ENCODE results near the gene TOR1AIP1.
A peak's percentile ranks its signal among the peaks of the same experiment; 100 is the strongest.
"Not testable (repeated sequence)": the region's sequence is repeated elsewhere in the genome, so short reads cannot be mapped to it uniquely, and the experiment has no call there.

The TOR1AIP1 gene

DNA sequence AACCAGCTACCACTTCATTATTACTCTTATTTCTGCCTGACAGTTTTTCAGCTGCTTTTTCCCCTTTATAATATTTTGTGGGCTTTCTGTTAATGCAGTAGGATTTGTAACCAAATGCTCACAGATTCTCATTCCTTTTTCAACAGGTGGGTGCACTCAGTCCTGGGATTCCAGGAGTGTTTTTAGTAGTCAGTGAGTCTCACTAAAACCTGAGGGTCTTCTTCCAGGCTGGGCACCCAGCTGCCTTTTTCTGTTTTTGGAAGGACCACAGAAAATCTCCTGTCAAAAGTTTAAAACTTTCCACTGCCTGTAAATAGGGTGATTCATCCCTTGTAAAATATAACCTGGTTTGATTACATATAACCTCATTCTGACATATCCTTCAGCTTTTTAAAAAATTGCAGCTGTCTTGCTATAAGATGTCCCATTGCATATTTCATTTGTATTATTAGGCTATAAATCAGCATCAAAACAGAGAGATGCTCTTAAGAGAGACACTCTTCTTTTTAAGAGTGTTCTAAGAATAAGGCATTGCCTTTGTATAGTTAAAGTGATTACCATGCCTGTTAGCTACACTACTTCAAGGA is 55.7 kb downstream of the TOR1AIP1 start:
- DNase-seq (ENCODE audit: low spot score), result no peak

DNA sequence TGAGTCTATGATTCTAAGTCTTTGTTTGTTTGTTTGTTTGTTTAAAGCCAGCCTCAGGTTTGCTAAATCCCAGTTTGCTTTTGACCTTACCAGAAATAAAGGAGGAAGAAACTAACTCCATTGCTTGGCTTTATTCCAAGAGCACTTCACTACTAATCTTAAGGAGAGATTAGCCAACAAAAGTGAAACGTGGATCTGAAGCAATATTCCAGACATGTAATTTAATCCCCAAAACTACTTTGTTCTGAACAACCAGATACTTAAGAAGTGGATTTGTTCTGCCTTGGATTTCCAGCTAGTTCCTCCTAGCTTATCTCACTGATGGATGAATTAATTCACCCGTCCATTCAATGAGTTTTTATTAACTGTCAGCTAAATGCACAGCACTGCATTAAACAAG is 56.7 kb downstream of the TOR1AIP1 start:
- DNase-seq (ENCODE audit: low spot score), result no peak

DNA sequence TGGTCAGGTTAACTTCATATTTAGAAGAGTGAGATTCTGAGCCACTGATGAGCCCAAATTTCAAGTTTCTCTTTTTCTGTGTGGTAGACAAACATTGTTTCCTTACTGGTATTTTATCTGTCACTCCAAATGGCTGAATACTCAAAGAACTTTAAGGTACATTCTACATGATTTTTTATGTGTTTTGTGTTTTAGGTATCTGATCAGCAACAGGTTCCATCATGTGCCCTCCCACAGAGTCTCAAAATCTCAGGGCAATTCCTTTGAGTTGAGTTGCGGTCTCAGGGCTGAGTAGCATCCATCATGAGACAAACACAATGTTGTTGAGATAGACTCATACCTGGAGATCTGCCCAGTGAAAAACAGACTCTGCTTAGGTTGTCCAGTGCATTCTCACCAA is 57.9 kb downstream of the TOR1AIP1 start:
- no peak for DNase-seq (ENCODE audit: low spot score)

DNA sequence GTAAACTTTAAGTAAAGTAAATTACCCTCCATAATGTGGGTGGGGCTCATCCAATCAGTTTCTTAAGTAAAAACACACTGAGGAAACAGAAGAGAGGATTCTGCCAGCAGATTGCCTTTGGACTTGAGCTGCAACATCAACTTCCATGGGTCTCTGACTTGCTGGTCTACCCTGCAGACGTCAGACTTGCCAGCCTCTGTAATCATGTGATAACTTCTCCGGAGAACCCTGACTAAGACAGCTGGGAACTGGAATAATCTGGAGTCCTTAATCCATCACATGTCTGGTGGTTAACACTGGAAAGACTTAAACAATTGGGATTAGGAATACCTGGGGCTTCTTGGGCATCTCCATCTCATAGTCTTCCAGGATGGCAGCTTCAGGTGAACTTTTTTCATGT is 59.4 kb downstream of the TOR1AIP1 start:
- no peak for DNase-seq (ENCODE audit: low spot score)

DNA sequence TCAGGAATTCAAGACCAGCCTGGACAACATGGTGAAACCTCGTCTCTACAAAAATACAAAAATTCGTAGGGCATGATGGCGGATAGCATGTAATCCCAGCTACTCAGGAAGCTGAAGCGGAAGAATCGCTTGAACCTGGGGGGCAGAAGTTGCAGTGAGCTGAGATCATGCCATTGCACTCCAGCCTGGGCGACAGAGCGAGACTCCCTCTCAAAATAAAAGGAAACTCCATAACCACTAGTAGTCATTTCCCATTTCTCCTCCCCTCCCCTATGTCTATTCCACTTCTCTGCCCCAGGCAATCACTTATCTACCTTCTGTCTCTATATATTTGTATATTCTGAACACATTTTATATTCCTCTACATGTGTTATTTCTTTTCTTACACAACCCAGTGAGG is 68.6 kb downstream of the TOR1AIP1 start:
- DNase-seq (ENCODE audit: low spot score), result no peak

DNA sequence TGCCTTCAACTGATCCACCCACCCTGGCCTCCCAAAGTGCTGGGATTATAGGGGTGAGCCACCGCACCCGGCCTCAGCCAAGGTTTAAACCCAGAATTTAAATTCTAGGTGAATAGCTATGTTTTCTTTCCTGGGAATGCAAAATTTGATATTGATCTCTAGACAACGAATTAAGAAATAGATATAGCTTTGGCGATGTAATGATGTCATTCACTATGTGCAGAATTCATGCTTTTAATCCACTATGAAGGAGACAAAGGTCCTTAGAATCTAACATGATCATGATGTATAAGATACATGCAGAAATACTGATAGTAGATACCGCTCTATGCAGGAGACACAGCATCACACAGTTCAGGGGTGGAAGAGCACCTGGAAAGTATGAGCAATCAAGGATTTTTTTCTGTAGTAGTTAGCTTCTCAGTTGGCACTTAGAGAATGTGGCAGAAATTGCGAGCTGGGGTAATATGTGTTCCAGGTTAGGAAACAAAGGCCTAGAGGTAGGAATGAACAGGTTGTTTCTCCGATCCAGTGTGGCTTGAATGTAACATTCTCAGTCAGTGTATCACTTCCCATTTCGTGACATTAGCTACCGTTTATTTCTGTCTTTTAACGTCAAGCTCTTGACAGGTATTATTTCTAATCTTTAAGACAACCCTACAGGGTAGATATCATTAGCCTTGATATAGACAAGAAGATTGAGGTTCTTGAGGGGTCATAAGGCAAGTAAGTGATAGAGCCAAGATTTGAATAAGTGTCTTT is 69.5 kb downstream of the TOR1AIP1 start:
- no peak for DNase-seq (ENCODE audit: low spot score)

DNA sequence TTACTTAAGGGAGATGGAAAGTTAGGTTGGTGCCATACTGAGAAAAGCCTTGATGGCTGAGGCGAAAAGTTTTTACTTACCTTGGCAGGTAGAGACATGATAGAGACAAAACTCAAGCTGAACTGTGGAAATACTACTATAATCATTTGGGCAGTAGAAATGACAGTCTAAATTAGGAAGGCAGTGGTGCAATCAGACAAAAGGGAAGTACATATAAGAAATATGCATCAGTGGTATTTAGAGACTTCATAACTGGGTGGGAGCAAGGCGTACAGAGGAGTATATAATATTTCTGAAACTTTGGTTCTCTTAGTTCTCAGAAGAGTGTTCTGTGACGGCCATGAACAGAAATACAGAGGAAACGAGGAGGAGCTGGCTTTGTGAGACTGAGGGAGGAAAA is 70.1 kb downstream of the TOR1AIP1 start:
- no peak for DNase-seq (ENCODE audit: low spot score)

DNA sequence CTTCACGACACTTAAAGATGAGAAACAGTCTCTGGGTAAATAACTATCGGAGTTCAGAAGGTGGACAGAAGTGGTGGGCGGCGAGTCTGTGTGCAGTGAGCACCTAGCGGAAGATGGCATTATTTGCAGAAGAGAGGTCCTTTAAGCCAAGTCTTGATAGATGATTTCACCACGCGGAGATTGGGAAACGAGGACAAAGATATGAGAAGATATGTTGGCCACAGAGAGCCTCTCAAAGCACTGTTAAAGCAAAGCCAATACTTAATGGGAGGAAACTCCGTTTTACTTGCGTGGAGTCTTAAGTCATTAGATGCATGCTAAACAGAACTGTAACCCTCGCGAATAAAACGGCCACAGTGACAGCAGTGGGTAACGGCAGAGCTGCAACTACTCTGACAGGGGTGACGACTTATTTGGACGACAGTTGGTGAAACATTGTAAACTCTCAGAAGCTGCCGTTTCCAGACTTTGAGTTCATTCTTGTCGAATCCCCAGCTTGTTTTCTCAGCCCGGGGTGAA is 71.9 kb downstream of the TOR1AIP1 start:
- peak; percentile 79 for DNase-seq (ENCODE audit: low spot score)

DNA sequence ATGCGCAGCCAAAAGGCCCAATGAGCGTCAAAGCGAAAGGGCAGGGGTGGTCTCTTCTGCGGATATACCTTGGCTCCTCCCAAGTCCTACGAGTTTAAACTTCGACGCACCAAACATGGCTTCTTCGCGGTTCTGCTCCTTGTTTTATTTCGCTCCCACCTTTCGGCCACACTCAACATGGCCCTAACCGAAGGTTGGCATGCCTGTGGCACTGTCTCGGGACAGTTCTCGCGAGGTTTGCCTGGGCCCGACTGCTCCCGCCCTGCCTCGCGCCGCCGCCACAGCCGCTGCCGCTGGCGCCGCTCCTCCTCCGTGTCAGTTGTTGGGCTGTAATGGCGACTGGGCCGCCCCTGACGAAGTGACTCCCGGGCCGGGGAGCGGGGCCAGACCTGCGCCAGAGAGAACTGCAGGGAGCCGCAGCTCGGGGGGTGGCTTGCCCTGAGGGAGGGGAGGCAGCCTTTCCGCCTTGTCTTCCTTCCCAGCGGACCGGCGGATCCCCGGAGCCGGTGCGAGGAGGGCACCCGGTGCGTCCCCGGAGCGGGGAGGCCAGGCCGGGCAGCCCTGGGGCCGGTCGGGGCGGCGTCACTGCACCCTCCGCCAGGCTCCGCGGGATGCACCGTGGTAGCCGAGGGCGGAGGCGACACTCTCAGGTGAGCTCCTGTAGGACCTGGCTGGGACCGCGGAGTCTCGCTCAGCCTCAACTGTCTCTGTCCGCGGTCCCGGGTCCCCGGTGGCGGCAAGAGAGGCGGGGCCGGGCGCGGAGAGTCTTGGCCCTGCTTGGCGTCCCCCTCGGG is 72.6 kb downstream of the TOR1AIP1 start, which contains the start of gene CEP350:
Gene CEP350, plus strand, starts transcription at position 318 of the 794 bp plus-strand sequence. CDS start 31,372 bp downstream, outside the sequence.
- DNase-seq (ENCODE audit: low spot score), result peak; percentile 97

DNA sequence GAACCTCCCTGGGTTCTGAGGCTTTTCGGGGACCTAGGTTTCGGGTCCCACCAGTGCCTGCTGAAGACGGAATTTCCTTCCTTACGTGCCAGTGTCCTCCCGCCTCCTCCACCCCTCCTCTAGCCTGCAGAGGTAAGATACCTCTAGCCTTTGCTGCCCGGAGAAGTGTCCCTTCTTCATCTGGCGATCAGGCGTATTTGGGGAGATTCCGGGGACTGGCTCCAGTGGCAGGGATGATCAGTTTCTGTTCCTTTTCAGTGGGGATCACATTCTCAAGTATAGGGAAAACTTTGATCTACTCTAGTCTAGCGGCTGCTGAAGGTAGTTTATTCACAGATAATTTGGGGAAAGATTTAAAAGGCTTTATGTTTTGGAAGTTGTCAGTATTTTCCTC is 73.2 kb downstream of the TOR1AIP1 start:
- DNase-seq (ENCODE audit: low spot score), result peak; percentile 42

DNA sequence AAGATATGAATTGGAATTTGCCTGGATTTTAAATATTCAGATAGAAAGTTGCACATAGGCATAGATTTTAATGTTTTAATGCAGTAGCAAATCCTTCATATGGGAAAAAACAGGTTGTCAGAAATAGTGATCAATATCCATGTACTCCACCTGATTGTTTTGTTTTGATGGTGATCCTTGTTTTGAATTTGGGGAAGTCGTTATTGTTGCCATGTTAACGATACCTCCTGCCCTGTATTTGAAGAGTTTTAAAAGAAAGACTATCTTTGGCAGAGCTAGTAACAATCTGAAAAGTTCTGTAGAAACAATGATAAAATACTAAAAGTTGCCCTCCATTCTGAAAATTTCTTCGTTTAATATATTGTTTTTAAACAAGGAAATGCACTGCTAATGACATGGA is 73.6 kb downstream of the TOR1AIP1 start:
- peak; percentile 32 for DNase-seq (ENCODE audit: low spot score)

DNA sequence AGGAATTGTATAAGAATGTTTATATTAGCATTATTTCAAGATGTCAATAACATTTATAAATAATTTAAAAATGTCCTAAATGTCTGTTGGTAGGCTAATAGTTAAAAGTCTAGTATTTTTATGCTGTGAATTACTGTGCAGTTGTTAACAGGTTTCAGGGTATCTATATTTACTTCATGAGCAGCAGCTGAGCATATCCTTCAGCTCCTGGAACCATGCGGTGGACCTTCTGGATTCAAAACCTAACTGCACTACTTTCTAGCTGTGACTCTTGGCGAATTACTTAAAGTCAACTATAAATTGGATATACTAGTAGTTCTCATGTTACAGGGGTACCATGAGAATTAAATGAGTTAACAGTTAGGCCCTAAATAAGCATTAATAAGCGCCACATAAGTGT is 76.3 kb downstream of the TOR1AIP1 start:
- no peak for DNase-seq (ENCODE audit: low spot score)

DNA sequence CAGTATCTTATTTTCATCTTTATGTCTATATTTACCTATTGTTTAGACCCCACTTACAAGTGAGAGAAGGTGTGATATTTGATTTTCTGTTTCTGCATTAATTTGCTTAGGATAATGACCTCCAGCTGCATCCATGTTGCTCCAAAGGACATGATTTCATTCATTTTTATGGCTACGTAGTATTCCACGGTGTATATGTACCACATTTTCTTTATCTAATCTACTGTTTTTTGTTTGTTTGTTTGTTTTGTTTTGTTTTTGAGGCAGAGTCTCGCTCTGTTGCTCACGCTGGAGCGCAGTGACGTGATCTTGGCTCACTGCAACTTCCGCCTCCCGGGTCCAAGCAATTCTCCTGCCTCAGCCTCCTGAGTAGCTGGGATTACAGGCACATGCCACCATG is 80.1 kb downstream of the TOR1AIP1 start:
- not testable (repeated sequence) for DNase-seq (ENCODE audit: low spot score)

DNA sequence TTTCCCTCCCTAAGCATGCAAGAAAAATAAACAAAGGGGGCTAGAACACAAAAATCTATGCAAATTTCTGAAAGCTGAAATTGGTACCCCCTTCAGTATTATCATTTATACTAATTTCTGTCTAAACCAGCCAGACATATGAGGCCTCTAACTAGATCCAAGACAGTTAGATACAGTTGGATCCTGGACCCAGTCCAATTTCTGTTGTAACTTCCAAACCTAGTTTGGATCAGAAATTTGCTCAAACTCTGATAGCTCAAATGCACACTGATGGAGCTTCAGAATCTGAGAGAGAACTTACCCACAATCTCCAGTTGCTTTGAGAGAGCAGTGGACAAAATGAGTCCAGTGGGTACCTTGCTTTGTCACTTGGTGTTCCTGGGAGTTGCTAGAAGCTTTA is 84.5 kb downstream of the TOR1AIP1 start:
- DNase-seq (ENCODE audit: low spot score), result no peak

DNA sequence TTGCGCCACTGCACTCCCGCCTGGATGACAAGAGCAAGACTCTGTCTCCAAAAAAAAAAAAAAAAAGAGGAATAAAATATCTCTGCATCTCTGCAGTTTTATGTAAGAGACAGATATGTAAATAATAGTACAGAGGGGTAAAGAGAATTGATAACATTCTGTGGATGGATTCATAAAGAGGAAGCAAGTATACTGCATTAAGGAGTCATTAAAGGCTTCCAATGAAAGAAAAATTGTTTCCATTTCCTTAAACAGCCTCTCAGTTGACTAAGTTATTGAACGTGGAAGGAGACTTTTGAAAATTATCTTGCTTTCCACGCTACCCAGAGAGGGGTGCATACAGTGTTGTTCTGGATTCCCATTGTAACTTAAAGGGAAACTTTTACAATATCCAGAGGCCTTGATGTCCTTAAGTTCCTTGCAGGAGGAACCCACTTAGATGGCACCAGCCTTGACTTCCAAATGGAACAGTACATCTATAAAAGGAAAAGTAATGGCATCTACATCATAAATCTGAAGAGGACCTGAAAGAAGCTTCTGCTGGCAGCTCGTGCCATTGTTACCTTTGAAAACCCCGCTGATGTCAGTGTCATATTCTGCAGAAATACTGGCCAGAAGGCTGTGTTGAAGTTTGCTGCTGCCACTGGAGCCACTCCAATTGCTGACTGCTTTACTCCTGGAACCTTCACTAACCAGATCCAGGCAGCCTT is 86.4 kb downstream of the TOR1AIP1 start:
- no peak for DNase-seq (ENCODE audit: low spot score)

DNA sequence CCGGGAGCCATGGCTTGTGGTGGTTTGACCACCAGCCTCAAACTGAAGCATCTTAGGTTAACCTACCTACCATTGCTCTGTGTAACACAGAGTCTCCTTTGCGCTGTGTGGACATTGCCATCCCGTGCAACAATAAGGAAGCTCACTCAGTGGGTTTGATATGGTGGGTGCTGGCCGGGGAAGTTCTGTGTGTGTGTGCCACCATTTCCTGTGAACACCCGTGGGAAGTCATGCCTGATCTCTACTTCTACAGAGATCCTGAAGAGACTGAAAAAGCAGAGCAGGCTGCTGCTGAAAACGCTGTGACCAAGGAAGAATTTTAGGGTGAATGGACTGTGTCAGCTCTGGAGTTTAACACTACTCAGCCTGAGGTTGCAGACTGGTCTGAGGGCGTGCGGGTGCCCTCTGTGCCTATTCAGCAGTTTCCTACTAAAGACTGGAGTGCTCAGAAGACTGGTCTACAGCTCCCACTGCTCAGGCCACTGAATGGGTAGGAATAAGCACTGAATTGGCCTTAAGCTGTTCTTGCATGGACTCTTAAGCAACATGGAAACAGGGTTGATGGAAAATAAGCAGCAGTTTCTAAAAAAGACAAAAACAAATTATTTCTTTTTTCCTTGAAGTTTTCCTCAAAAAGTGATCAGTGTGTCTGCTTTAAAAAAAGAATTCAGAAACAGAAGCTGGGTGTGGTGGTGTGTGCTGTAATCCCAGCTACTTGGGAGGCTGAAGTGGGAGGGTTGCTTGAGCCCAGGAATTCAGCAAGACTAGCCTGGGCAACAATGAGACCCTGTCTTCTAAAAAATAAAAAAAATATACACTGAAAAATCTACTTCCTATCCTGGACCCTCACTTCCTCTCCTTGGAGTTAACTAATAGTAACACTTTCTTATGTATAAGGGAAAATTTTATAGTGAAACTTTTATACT is 87.2 kb downstream of the TOR1AIP1 start:
- DNase-seq (ENCODE audit: low spot score), result no peak

All from RKO (cell line).